HG03565 (cell line): Measurements from ENCODE around the gene CCDC184.
"Not testable (repeated sequence)": the region's sequence is repeated elsewhere in the genome, so short reads cannot be mapped to it uniquely, and the experiment has no call there.

ENCODE experiments used
- ATAC-seq: cut with Tn5 transposase; IDR thresholded peaks from one replicate; pipeline ENCODE4 v1.9.1; 2021; ENCODE audit warnings: mild to moderate bottlenecking, moderate library complexity; ENCODE audit not compliant: unreplicated experiment

The CCDC184 gene

GRCh38 chr12:48201516-48201915 lies 18.1 kb downstream of the CCDC184 start:
- ATAC-seq, result no peak

- no peak for ATAC-seq
These were observed 19.3 kb downstream of the CCDC184 start for GRCh38 chr12:48202766-48203165.

GRCh38 chr12:48203192-48203591 lies 19.7 kb downstream of the CCDC184 start, which contains the start of gene OR10AD1:
OR10AD1 (minus strand) TSS chr12:48203292; CDS start chr12:48203292, 0 bp downstream.
- no peak for ATAC-seq

DNA sequence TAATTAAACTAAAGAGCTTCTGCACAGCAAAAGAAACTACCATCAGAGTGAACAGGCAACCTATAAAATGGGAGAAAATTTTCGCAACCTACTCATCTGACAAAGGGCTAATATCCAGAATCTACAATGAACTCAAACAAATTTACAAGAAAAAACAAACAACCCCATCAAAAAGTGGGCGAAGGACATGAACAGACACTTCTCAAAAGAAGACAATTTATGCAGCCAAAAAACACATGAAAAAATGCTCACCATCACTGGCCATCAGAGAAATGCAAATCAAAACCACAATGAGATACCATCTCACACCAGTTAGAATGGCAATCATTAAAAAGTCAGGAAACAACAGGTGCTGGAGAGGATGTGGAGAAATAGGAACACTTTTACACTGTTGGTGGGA lies 26.1 kb downstream of the CCDC184 start:
- not testable (repeated sequence) for ATAC-seq

GRCh38 chr12:48216785-48217184 lies 33.3 kb downstream of the CCDC184 start:
- ATAC-seq, result no peak

- ATAC-seq, result no peak
These were observed 36.2 kb downstream of the CCDC184 start for GRCh38 chr12:48219631-48220030.

DNA sequence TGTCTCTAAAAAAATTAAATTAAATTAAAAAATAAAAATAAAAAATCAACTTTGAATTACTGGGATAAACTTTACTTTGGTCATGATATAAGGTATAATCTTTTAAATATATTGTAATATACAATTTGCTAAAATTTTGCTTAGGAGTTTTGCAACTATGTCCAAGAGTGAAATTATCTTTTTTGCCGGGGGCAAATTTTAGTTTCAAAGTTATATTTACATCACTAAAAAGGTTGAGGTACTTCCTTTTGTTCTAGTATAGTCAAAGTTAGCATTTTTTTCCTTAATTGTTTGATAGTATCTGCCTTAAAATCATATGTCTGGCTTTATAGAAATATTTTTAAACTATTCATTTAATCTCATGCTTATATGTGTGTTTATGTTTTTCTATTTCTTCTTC lies 37.3 kb downstream of the CCDC184 start:
- ATAC-seq, result no peak

- ATAC-seq, result no peak
These were observed 38.2 kb downstream of the CCDC184 start for GRCh38 chr12:48221645-48222044.

GRCh38 chr12:48224533-48224932 lies 41.1 kb downstream of the CCDC184 start:
- not testable (repeated sequence) for ATAC-seq

GRCh38 chr12:48231169-48231958 lies 47.9 kb downstream of the CCDC184 start:
- ATAC-seq, result not testable (repeated sequence)
